C4-2B (cell line): Measurements from ENCODE around the gene AHI1.

ENCODE experiments used
- ZFX ChIP-seq: fragments of 450-650 bp; IDR thresholded peaks from 2 replicates; pipeline ENCODE4 v1.6.1; 2017
- TF ChIP-seq, protein P1 (sequence below): fragments of 450-650 bp; conservative IDR thresholded peaks from 2 replicates; pipeline ENCODE4 v1.5.1; 2017; ENCODE audit warnings: mild to moderate bottlenecking

DNA sequence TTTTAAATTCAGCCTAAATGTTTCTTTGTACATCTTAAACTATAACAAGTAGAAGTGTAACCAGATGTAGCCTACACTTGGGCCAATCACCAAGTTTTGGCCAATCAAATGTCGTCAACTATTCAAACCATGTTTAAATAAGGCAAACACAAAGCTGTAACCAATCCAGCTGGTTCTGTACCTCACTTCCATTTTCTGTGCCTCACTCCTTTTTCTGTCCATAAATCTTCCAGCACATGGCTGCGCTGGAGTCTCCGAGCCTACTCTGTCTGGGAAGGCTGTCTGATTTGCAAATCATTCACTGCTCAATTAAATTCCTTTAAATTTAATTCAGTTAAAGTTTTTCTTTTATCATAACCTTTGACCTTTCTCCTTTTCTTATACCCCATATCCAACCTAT lies 7.7 kb upstream of the AHI1 start:
- TF ChIP-seq ZFX = no peak
- TF ChIP-seq, protein P1, sequence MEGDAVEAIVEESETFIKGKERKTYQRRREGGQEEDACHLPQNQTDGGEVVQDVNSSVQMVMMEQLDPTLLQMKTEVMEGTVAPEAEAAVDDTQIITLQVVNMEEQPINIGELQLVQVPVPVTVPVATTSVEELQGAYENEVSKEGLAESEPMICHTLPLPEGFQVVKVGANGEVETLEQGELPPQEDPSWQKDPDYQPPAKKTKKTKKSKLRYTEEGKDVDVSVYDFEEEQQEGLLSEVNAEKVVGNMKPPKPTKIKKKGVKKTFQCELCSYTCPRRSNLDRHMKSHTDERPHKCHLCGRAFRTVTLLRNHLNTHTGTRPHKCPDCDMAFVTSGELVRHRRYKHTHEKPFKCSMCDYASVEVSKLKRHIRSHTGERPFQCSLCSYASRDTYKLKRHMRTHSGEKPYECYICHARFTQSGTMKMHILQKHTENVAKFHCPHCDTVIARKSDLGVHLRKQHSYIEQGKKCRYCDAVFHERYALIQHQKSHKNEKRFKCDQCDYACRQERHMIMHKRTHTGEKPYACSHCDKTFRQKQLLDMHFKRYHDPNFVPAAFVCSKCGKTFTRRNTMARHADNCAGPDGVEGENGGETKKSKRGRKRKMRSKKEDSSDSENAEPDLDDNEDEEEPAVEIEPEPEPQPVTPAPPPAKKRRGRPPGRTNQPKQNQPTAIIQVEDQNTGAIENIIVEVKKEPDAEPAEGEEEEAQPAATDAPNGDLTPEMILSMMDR = no peak
